Measurements from ENCODE around the gene RLIM.
A peak's percentile ranks its signal among the peaks of the same experiment; 100 is the strongest.

The RLIM gene, protein sequence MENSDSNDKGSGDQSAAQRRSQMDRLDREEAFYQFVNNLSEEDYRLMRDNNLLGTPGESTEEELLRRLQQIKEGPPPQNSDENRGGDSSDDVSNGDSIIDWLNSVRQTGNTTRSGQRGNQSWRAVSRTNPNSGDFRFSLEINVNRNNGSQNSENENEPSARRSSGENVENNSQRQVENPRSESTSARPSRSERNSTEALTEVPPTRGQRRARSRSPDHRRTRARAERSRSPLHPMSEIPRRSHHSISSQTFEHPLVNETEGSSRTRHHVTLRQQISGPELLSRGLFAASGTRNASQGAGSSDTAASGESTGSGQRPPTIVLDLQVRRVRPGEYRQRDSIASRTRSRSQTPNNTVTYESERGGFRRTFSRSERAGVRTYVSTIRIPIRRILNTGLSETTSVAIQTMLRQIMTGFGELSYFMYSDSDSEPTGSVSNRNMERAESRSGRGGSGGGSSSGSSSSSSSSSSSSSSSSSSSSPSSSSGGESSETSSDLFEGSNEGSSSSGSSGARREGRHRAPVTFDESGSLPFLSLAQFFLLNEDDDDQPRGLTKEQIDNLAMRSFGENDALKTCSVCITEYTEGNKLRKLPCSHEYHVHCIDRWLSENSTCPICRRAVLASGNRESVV

DNA sequence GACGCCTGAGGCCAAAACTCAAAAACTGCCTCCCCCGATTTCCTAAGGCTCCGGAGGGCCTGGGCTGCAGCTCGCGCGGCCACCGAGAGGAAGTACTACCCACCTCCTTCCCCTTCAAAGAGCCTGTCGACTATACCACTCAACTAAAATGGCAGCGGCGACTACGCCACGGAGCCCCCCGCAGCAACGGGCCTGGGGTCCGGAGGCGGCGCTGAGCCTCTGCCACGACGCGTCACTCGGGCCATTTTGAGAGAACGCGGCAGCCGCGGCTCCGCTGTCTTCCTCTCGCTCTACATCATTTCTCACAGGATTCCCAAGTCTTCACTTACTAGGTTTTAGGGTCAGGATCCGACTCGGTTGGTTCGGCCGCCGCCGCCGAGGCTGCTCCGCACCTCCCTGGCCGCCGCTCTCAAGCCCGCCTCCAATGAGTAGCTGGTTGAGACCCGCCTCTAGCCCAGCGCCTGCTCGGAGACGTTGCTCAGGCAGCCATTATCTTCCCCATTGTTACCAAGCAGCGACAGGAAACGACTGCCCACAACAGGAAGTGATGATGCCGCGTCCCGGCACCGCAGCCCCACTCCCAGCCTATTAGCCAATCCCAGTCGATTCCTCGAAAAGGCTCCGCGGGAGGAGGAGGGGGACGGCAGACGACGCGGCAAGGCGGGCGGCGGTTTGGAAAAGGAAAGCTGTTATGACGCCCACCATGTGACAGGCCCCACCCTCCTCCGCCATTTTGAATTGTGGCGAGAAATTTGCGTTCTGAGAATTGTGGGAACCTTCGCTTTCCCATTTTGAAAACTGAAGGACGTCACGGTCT, at the start of gene RLIM:
Gene RLIM, minus strand, starts transcription at position 532 of the 817 bp plus-strand sequence. CDS start 18,647 bp downstream, outside the sequence.
- DNase-seq: peak; percentile 95

GRCh38 chrX:74656079-74656745, 41.8 kb upstream of the RLIM start:
- no peak for DNase-seq

GRCh38 chrX:74654953-74655352, 40.5 kb upstream of the RLIM start:
- DNase-seq: peak; percentile 3

DNA sequence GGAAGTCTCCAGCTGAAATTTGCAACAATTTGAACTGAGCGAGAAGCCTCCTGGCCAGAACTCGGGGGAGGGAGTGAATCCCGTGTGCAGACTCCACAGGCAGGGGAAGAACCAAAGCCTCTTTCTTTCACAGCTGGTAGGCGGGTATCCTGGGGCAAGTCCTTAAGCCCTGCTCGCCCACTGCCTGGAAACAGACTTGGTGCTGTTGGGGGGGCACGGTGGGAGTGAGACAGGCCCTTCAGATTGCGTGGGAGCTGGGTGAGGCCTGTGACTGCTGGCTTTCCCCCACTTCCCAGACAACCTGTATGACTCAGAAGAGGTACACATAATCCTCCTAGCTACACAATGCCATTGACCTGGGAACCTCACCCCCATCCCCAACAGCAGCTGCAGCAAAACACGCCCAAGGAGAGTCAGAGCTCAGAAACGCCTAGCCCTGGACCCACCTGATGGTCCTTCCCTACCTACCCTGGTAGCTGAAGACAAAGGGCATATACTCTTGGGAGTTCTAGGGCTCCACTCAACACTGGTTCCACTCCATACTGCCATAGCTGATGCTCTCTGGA, 22.4 kb upstream of the RLIM start:
- DNase-seq: no peak

DNA sequence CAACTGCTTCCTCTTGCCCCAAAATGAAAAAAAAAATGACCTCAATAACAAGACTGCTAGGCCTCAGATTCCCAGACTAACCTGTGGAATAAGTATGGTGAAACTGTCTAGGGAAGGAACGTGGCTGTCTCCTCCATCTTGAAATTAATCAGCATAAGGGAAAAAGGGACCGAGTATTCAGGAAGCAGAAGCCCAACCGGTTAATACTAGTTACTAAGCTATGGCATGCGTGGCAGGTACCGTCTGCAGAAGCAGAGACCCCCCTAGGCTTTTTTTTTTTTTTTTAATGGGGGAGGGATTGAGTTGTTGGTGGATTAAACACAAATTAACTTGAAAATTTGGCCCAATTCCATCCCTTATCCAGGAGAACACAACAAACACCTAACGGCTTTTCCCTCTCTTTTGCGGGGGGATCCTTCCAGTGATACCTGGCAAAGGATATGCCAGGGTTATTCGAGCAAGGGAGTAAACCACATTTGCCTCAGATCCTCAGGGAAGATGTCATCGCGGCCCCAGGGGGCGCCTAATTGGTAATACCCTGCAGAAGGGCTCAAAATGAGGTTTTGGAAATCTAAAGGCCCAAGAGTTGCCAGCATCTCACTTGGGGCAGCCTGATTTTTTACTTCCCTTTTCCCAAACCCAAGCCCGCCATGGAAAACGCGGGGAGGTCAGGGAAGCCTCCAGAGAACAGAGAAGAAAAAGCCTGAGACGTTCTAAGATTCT, 893 bp downstream of the RLIM start:
- DNase-seq: peak; percentile 47

DNA sequence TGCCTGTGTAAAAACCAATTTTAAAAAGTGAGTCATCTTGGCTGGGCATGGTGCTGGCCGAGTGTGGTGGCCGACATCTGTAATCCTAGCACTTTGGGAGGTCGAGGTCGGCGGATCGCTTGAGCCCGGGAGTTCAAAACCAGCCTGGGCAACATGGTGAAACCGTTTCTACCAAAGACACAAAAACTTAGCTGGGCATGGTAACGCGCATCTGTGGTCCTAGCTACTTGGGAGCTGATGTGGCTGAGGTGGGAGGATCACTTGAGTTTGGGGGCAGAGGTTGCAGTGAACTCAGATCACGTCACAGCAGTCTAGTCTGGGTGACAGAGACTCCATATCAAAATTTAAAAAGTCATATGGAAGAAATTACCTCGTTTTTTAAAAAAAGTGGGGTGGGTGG, 7.6 kb downstream of the RLIM start:
- no peak for DNase-seq

DNA sequence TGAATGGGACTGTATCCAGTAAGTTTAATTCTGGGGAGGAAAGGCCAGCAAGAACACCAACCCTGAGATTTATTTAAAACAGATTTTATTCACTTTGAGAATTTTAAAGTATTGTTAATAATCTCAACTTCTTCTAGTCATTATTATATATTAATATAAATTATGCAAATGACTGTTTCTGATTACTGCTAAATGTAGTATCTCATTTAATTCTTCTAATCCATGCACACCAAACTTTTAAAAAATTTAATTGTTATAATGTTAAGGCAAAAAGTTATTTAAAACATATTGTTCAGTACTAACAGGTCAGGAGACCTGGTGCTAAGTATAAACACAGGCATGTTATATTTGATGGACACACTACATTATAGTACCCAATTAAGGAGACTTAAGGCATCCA, 8.1 kb downstream of the RLIM start:
- DNase-seq: no peak

GRCh38 chrX:74603040-74603439, 11.4 kb downstream of the RLIM start:
- no peak for DNase-seq

DNA sequence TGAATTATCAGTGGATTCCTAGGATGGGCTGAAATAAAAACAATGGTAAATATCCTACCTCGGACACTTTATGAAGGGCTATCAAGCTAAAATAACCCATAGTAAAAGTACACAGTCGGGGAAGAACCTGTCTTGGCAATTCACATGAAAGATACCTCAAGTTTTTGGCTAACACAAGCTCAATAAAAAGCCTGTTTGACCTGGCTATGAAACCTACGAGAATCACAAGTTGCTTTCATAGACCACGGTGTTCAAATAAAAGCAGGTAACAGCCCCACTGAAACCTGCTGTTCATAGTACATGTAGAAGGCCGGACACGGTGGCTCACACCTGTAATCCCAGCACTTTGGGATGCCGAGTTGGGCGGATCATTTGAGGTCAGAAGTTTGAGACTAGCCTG, 12.3 kb downstream of the RLIM start:
- no peak for DNase-seq

DNA sequence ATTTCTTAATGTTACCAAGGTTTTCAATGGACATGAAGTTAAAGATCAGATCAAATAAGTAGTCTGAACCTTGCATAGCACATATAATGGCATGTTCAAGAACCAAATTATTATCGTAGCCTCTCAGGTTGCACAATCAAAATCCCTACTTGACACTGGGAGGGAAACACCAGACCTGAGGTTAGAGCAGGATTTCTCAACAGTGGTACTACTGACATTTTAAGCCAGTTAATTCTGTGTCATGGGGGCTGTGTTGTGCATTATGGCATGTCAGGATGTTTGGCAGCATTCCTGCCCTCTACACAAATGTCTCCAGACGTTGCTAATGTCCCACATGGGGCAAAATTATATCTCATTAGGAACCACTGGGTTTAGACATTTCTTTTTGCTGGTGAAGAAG, 20.8 kb downstream of the RLIM start:
- DNase-seq: no peak

DNA sequence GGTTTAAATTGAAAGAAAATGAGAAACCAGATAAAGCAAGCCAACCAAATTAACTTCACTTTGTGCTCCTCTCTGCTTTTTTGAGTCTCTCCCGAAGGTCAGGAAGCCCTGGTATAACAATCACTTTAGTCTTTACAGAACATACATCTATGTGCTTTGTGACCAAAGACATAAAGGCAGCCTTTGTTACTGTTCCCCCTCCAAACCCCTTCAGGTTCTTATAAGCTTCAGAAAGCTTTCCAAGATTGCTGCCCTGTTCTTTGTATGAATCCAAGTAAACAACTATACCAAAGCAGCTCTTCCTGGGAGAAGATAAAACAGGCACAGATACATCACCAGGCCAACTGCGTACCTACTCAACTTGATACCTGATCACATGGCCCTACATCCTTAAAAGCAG, 28.7 kb downstream of the RLIM start:
- DNase-seq: no peak

- no peak for DNase-seq
Observed at GRCh38 chrX:74579597-74580198, 34.7 kb downstream of the RLIM start.

- DNase-seq: no peak
Observed at GRCh38 chrX:74578137-74578536, 36.3 kb downstream of the RLIM start.

DNA sequence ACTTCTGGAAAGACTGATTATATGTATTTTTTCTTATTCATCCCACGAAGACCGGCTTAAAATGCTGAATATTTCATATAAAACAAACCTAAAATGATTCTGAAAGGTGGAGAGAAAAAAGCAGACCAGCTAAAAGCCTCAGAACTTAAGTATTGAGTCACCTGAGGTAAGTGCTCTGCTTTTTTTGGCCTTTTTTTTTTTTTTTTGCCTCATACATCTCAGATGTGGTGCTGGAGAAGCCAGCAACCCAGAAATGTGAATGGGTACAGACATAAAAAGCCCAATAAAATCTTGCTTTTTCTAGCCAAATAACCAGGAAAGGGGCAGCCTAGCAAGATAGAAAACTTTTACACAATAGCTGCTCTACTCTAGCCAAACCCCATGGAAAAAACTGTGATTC, 57.0 kb downstream of the RLIM start:
- DNase-seq: no peak

DNA sequence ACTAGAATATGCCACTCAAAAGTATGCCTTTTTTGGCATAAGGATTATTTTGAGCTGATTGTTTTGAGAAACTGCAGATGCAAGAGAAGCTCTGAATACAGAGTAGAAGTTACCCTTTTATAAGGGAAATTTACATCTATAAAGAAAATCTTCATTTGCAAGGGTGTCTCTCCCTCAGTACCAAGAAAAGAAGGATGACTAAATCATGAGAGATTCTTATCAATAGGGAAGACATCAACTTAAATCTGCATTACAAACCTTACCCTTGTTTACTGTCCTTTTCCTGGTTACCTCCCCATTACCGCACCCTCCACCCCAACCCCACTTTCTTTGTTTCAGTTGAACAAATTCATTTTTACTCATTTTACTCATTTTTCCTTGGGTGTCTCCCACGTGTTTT, 62.5 kb downstream of the RLIM start:
- no peak for DNase-seq

DNA sequence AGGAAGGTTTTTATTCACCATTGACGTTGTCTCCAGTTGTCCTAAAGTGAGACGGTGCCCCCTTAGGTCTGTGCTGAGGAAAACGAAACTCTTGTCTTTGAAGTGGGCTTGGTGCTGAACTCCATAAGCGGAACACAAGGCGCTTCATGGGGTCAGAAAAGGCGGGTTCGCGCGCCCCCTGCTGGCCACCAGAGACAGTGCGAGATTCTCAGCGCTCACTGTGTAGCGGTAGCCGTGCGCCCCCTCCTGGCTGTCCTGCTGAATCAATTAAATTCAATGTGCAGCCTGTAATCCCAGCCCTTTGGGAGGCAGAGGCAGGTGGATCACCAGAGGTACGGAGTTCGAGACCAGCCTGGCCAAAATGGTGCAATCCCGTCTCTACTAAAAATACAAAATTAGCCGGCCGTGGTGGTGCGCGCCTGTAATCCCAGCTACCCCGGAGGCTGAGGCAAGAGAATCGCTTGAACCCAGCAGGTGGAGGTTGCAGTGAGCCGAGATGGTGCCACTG, 64.1 kb downstream of the RLIM start:
- peak; percentile 78 for DNase-seq

DNA sequence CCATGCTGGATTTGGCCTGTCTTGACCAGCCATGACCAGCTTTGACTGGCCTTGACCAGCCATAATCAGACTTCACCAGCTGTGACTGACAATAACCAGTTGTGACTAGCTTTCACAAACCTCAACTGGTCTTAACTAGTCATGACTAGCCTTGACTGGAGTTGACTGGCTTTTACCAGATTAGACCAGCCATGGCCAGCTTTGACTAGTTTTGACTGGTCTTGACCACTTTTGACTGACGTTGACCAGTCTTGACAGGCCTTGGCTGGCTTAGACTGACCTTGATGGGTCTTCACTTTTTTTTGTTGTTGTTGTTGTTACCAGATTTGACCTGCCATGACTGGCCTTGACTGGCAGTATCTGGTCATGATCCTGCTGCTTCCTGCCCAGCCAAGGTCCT, 67.4 kb downstream of the RLIM start:
- no peak for DNase-seq

DNA sequence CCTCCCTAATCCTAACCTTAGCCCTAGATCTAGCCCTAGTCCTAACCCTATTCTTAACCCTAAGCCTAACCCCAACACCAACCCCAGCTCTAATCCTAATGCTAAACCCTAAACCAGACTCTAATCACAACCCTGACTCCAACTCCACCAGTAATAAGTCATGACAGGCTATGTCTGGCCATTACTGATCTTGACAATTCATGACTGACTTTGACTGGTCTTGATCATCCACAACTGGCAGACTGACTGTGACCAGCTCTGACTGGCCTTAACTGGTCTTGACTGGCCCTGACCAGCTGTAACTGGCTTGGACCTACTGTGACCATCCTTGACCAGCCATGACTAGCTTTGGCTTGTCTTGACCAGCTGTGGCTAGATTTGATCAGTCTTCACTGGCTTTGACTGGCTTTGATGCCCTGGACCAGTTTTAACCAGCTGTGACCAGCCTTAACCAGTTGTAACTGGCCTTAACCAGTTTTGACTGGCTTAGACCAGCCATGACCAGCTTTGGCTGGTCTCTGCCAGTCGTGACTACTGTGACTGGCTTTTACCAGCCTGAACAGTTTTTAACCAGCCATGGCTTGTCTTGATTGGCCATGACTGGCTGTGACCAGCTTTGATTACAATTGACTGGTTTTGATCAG, 68.4 kb downstream of the RLIM start:
- no peak for DNase-seq

DNA sequence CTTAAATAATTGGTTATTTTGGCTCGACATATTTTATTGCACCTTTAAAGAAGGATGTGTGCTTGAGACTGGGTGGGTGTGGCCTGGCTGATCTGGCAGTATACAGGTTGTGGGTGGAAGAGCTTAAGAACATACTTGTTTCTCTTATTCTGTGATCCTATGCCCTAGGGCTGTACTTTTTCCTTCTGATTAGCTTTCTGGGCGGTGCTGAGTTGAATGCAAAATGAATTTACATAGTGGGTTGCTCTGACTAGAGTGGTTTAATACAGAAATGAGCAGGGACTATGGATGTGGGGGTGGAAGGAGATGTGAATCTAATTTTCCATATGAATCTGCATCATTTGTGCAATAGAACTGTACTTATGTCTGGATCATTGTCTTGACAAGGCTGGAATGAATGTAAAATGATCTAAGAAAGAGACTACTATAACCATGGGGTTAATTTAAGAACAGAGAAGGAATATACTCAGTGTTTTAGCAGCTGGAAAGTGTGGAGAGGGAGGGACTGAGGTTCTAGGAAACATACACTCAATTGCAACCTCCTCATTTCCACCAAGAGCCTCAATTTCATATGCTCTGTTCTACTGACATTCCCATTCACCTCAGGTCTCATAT, 73.7 kb downstream of the RLIM start:
- no peak for DNase-seq

- DNase-seq: no peak
Observed at GRCh38 chrX:74536832-74537371, 77.5 kb downstream of the RLIM start.
